Renal cortical epithelial cell (primary cell): ENCODE measurements around the gene RBM39. TPM values are rescaled to one million over a fixed set of nuclear protein-coding genes. Genes with fewer than 3 reads are reported as not detected.
"Not testable (repeated sequence)": the region's sequence is repeated elsewhere in the genome, so short reads cannot be mapped to it uniquely, and the experiment has no call there.

ENCODE experiments used
- DNase-seq: peaks from one replicate; pipeline ENCODE4 v3.0.0-alpha.2; 2011; ENCODE audit warnings: low read depth
- total RNA-seq: library from RNA; depleted of rRNA; stranded (reverse); fragments of >200 nt; gene quantifications from 2 replicates; pipeline ENCODE4 v1.2.3, GENCODE V29; 2014

The RBM39 gene
- total RNA-seq, 1 donor from 2014 or later: 322 TPM

- DNase-seq: no peak
These were observed 14.3 kb upstream of the RBM39 start for GRCh38 chr20:35756404-35756803.

- no peak for DNase-seq
These were observed 8.6 kb upstream of the RBM39 start for GRCh38 chr20:35750611-35751010.

GRCh38 chr20:35744492-35744841 lies 2.4 kb upstream of the RBM39 start:
- DNase-seq: not testable (repeated sequence)

- no peak for DNase-seq
These were observed 1.8 kb upstream of the RBM39 start for GRCh38 chr20:35743693-35744491.

- DNase-seq: peak; percentile 64
These were observed 872 bp upstream of the RBM39 start for GRCh38 chr20:35742741-35743523.

- DNase-seq: peak; percentile 57
These were observed 2.5 kb downstream of the RBM39 start for GRCh38 chr20:35739294-35740163.

GRCh38 chr20:35738410-35739179 lies 3.5 kb downstream of the RBM39 start:
- no peak for DNase-seq

GRCh38 chr20:35737865-35738333 lies 4.2 kb downstream of the RBM39 start:
- DNase-seq: no peak

- no peak for DNase-seq
These were observed 6.1 kb downstream of the RBM39 start for GRCh38 chr20:35735826-35736470.

- DNase-seq: no peak
These were observed 7.0 kb downstream of the RBM39 start for GRCh38 chr20:35734777-35735649.

- DNase-seq: no peak
These were observed 7.7 kb downstream of the RBM39 start for GRCh38 chr20:35734374-35734773.

GRCh38 chr20:35732644-35732982 lies 9.4 kb downstream of the RBM39 start:
- DNase-seq: no peak

GRCh38 chr20:35731862-35732643 lies 10.0 kb downstream of the RBM39 start:
- DNase-seq: no peak

- no peak for DNase-seq
These were observed 10.6 kb downstream of the RBM39 start for GRCh38 chr20:35731469-35731788.

GRCh38 chr20:35730583-35731468 lies 11.2 kb downstream of the RBM39 start:
- peak; percentile 49 for DNase-seq

GRCh38 chr20:35729836-35730582 lies 12.1 kb downstream of the RBM39 start:
- no peak for DNase-seq

GRCh38 chr20:35729283-35729807 lies 12.7 kb downstream of the RBM39 start:
- DNase-seq: no peak
